GM21737 (cell line): ENCODE results near the gene ABLIM1.

Experiments used
- ATAC-seq: cut with Tn5 transposase; IDR thresholded peaks from one replicate; pipeline ENCODE4 v1.9.1; 2021; ENCODE audit warnings: mild to moderate bottlenecking, moderate library complexity; ENCODE audit not compliant: unreplicated experiment

Gene ABLIM1

DNA sequence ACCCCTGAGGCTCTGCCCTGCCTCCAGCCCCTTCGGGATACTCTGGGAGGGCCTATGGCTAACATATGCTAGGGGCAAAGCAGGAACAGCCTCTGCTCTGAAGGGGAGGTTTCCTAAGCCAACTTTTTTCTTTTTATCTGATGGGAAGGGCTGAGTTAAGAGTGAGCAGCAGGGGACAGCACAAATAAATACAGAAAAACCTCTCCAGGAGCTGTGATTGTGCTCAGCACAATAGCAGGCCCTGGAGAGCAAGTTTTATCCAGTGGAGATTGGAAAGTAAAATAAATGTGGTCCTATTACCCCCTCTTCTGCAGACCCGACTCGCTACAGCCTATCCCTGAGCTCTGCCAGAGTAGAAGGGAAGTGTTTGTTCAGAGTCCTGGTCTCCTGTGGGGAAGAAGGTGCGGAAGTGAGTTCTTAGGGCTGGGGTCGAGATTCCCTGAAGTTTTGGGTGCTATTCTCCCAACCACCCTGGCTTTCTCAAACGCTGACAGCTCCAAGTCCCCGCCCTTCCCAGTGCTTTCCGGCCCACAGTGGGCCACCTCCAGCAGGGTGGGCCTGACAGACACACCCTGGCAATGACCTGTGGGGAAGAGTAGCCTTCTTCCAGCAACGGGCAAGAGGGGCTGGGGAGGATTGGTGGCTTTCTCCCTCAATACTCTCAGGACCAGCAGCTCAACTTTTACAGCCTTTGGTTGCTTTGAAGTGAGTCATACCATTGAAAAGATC, 230.8 kb downstream of the ABLIM1 start:
- no peak for ATAC-seq

GRCh38 chr10:114426476-114426875, 231.6 kb downstream of the ABLIM1 start:
- no peak for ATAC-seq

DNA sequence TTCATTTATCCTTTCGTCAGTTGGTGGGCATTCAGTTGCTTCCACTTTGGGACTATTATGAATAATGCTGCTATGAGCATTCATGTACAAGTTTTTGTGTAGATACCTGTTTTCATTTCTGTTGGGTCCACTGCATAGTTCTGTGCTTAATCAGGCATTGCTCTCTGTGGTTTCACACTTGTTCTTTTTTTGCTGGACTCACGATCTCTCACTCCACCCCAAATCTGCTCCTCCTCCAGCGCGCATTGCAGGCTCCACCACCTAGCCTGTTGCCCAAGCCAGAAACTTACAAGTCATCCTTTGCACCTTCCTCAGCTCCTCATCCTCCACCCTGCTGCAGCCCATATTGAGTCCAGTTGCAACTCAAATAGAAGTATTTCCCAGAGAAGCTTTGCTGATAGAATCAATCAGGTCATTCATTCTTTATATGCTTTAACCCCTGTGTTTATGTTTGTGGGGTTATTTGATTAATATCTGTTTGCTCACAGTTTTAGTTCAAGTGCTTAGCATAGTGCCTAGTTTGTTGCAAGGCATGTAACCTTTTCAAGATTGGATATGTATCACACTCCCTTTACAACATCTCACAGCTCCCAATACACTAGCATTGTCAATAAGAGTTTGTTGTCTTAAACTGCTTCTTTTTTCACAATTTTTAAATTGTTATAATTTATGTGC, 237.1 kb downstream of the ABLIM1 start:
- ATAC-seq, result no peak

GRCh38 chr10:114418109-114418508, 240.0 kb downstream of the ABLIM1 start:
- no peak for ATAC-seq

GRCh38 chr10:114412907-114413797, 244.9 kb downstream of the ABLIM1 start:
- no peak for ATAC-seq

- no peak for ATAC-seq
These were observed 249.1 kb downstream of the ABLIM1 start for GRCh38 chr10:114408968-114409444.

DNA sequence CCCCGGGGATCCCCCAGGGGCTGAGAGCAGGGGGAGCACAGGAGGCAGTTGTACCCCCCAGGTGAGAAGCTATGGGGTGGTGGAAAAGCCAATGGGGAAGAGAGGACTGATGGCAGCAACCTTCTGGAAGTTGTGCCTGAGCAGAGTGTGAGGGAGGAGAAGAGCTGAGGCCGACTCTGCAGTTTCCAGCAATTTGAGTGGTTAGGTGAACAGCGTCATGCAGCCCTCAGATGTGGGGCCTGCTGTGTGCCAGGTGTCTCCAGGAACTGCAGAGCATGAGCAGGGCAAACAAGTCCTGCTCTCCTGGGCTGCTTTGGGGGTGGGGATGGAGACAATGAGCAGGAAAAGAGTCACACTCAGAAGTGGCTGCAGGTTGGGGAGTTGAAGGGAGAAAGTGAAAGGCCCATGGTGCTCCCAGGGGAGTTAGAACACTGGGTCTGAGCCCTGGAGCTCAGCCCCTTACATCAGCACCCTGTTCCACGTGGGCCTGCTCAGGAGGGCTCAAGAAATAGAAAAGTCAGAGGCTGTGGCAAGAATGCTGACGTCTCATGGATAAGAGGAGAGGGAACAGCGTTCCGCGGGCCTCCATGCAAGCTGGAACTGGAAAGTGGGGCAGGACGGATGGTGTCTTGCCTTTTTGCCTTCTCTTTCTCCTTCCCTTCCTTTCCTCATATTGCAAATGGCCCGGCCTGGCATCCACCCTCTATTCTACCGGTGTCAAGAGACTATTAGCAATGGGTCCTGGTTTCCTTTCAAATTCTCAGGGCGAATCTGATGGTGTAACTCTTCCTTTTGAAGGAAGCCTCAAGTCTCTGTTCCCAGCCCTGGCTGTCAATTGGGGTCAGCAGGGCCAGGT, 249.7 kb downstream of the ABLIM1 start:
- ATAC-seq, result no peak

DNA sequence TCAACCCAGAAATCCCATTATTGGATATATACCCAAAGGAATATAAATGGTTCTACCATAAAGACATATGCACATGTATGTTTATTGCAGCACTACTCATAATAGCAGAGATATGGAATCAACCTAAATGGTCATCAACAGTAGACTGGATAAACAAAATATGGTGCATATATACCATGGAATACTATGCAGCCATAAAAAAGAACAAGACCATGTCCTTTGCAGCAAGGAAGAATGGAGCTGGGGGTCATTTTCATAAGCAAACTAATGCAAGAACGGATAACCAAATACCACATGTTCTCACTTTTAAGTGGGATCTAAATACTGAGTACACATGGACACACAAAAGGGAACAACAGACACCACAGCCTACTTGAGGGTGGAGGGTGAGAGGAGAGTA, 251.6 kb downstream of the ABLIM1 start:
- ATAC-seq, result no peak

- no peak for ATAC-seq
These were observed 253.1 kb downstream of the ABLIM1 start for GRCh38 chr10:114405011-114405350.

GRCh38 chr10:114404171-114405010, 253.7 kb downstream of the ABLIM1 start, which contains the start of gene AFAP1L2:
AFAP1L2 (minus strand) TSS chr10:114404502; CDS start chr10:114404455, 47 bp downstream.
- no peak for ATAC-seq

DNA sequence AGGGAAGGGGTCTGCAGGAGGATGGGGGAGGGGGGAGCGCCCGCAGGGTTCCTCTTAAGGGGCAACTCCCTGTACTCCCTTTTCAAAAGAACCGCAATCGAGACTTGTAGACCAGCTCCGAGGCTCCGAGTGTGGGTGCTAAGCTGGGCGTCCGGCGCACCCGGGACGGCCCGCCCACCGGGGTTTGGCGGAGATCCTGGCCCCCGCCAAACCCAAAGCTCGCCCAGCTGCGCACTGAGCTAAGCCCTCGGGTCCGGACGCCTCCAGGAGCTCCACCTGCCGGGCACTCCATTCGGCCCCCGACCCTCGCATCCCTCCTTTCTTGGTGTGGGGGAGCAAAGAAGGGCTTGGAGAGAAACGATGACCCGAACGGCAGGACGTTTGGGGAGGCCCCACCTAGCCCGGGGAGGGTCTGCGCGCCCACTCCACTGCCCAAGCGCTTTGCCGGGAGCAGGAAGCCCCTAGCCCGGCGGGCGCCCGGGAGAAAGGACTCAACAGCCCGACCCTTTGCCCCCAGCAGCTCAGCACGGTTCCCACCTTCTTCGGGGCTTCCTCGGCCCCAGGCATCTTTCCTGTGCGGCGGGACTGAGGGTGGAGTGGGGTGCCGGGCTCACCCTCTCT, 254.4 kb downstream of the ABLIM1 start:
- no peak for ATAC-seq

DNA sequence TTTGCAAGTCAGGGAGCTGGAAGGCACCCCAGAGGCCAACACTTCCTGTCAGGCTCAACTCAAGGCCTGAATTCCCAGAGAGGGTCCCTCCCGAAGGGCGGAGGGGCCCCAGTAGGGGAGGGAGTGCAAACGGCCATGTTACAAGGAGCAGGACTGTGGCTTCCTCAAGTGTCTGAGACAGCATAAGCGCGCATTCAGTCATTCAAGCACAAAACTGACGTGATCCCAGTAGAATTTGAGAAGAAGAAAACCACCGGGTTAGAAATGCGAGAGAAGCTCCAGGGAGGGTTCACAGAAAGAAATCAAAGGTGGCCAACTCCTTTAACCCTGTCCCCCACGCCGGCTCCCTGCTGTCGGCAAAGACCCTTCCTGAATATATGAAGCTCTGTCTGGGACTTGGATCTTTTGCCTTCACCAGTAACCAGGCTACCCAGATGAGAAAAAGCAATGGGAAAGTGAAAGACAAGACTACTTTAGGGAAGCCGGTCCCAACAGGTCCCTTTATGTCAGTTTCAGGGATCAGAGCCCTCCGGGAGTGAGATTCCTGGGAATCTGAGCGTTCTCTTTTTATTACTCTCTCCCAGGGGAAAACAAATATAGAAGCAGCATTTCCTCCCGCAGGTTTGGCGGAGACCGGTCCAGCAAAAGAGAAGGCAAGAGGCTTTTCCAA, 255.1 kb downstream of the ABLIM1 start:
- no peak for ATAC-seq

DNA sequence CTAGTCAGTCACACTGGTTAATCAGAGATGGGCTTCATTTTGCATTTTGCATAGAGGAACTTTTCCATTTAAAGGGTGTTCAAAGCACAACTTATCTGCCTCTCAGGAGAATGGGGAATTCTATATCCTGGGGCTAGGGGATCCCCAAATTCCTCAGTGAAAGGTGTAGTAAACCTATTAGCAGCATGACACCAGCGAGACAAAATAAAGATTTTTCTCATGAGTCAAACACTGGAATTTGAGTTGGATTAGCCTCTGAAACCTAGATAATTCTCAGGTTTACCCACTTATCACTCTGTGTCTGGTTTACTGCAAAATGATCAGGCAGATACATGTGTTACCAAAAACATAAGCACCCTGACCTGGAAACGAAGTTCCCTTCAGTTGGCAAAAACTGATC, 255.8 kb downstream of the ABLIM1 start:
- ATAC-seq, result no peak

DNA sequence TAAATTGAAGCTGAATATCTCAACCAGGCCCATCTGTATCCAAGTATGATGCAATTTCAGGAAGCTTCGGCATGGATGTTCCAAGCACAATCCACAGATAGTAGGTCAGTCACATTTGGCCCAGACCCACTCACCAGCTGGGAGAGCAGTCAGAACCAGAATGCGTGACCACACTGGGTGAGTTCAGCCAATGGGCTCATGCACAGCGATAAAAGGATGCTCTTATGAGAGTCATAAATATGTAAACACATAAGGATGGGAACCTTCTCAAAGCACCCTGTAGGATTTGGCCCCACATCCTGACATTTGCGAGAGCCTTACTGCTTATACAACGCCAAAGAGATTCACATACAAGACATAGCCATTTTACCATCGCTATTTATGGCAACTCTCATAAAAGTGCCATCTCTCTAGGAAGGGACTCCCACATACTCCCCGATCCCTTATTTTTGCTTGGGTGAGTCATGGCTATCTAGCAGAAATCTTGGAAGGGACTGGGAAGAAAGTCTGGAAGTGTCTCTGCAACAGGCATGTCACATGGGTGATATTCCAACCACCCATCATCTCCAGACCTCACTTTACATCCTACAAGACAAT, 256.8 kb downstream of the ABLIM1 start:
- no peak for ATAC-seq

- no peak for ATAC-seq
These were observed 258.0 kb downstream of the ABLIM1 start for GRCh38 chr10:114400091-114400490.

- no peak for ATAC-seq
These were observed 258.5 kb downstream of the ABLIM1 start for GRCh38 chr10:114399576-114399975.

GRCh38 chr10:114398587-114399331, 259.3 kb downstream of the ABLIM1 start:
- no peak for ATAC-seq
